HG03095 (cell line): ENCODE measurements around the gene ITPRIPL2.

Source experiments
- ATAC-seq: cut with Tn5 transposase; IDR thresholded peaks from one replicate; pipeline ENCODE4 v1.9.1; 2021; ENCODE audit warnings: moderate library complexity; ENCODE audit not compliant: unreplicated experiment

ITPRIPL2 gene

GRCh38 chr16:19140396-19140795 lies 26.6 kb downstream of the ITPRIPL2 start:
- no peak for ATAC-seq

GRCh38 chr16:19142939-19143598 lies 29.3 kb downstream of the ITPRIPL2 start:
- no peak for ATAC-seq

GRCh38 chr16:19143599-19143956 lies 29.8 kb downstream of the ITPRIPL2 start:
- ATAC-seq, result no peak

GRCh38 chr16:19145010-19145409 lies 31.2 kb downstream of the ITPRIPL2 start:
- no peak for ATAC-seq

- ATAC-seq, result no peak
These were observed 33.4 kb downstream of the ITPRIPL2 start for GRCh38 chr16:19147126-19147525.

GRCh38 chr16:19147627-19148026 lies 33.9 kb downstream of the ITPRIPL2 start:
- ATAC-seq, result no peak

- no peak for ATAC-seq
These were observed 34.4 kb downstream of the ITPRIPL2 start for GRCh38 chr16:19148189-19148588.

GRCh38 chr16:19151310-19151709 lies 37.5 kb downstream of the ITPRIPL2 start:
- no peak for ATAC-seq

- no peak for ATAC-seq
These were observed 38.3 kb downstream of the ITPRIPL2 start for GRCh38 chr16:19152042-19152441.

GRCh38 chr16:19153876-19154275 lies 40.1 kb downstream of the ITPRIPL2 start:
- no peak for ATAC-seq

- no peak for ATAC-seq
These were observed 48.3 kb downstream of the ITPRIPL2 start for GRCh38 chr16:19162085-19162484.

GRCh38 chr16:19163215-19163614 lies 49.5 kb downstream of the ITPRIPL2 start:
- ATAC-seq, result no peak

- ATAC-seq, result no peak
These were observed 50.5 kb downstream of the ITPRIPL2 start for GRCh38 chr16:19164285-19164684.

- no peak for ATAC-seq
These were observed 51.3 kb downstream of the ITPRIPL2 start for GRCh38 chr16:19165101-19165500.

GRCh38 chr16:19166500-19166899 lies 52.7 kb downstream of the ITPRIPL2 start:
- no peak for ATAC-seq

GRCh38 chr16:19167710-19168370 lies 54.1 kb downstream of the ITPRIPL2 start, which contains the start of gene SYT17:
SYT17 (plus strand) TSS chr16:19168240; CDS start chr16:19168647, 407 bp downstream.
- no peak for ATAC-seq

GRCh38 chr16:19168371-19169081 lies 54.8 kb downstream of the ITPRIPL2 start:
- ATAC-seq, result no peak

GRCh38 chr16:19169082-19169639 lies 55.4 kb downstream of the ITPRIPL2 start:
- no peak for ATAC-seq

GRCh38 chr16:19170043-19170655 lies 56.4 kb downstream of the ITPRIPL2 start:
- no peak for ATAC-seq
